ENCODE results near the gene BRAF.

Gene BRAF

DNA sequence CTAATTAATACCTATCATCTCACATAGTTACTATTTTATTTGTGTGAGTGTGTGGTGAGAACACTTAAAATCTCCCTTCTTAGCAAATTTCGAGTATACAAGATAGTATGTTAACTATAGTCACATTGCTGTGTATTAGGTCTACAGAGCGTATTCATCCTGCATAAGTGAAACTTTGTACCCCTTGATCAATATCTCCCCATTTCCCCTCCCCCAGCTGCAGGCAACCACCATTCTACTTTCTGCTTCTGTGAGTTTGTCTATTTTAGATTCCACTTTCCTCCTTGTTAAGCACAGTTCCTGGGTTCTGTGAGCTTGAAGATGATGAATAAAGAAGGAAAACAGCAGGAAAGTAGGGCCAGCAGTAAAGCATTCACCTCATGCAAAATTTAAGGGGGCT is 47.6 kb upstream of the BRAF start:
- Histone ChIP-seq H3K4me1 (ENCODE audit: control insufficient read depth, insufficient read depth, low read length) (no peaks in the 10 kb centered on the region; the same call in 1 of the 2 replicates), H3K27ac (ENCODE audit: extremely low read depth, low read depth, low read length) (no peak overlapping the region), H3K9me3 (ENCODE audit: control insufficient read depth, insufficient read depth, low read depth, low read length) (no peaks in the 10 kb centered on the region), H3K4me3 (ENCODE audit: low read depth, low read length) (no peak overlapping the region), H3K36me3 (ENCODE audit: control insufficient read depth in 2 of 2, insufficient read depth in 1 of 2, low read length in 2 of 2) (no peaks in the 10 kb centered on the region)
- TF ChIP-seq ZNF610 (tag by site-specific recombination; IDR thresholded peaks at IDR 0.05; ENCODE audit: borderline replicate concordance) (no peak), ZSCAN18 (tag by site-specific recombination; IDR thresholded peaks at IDR 0.05) (no peak), ZBTB17 (tag by site-specific recombination; IDR thresholded peaks at IDR 0.05) (no peak), ZNF624 (tag by site-specific recombination; IDR thresholded peaks at IDR 0.05) (no peak), PRDM6 (tag by site-specific recombination; IDR thresholded peaks at IDR 0.05) (no peak), ZBTB7A (tag by site-specific recombination; IDR thresholded peaks at IDR 0.05; ENCODE audit: low read depth) (no peak)
- TF ChIP-seq, protein P1, sequence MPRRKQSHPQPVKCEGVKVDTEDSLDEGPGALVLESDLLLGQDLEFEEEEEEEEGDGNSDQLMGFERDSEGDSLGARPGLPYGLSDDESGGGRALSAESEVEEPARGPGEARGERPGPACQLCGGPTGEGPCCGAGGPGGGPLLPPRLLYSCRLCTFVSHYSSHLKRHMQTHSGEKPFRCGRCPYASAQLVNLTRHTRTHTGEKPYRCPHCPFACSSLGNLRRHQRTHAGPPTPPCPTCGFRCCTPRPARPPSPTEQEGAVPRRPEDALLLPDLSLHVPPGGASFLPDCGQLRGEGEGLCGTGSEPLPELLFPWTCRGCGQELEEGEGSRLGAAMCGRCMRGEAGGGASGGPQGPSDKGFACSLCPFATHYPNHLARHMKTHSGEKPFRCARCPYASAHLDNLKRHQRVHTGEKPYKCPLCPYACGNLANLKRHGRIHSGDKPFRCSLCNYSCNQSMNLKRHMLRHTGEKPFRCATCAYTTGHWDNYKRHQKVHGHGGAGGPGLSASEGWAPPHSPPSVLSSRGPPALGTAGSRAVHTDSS (tag by site-specific recombination; IDR thresholded peaks at IDR 0.05) = no peak
- TF ChIP-seq, protein P2, sequence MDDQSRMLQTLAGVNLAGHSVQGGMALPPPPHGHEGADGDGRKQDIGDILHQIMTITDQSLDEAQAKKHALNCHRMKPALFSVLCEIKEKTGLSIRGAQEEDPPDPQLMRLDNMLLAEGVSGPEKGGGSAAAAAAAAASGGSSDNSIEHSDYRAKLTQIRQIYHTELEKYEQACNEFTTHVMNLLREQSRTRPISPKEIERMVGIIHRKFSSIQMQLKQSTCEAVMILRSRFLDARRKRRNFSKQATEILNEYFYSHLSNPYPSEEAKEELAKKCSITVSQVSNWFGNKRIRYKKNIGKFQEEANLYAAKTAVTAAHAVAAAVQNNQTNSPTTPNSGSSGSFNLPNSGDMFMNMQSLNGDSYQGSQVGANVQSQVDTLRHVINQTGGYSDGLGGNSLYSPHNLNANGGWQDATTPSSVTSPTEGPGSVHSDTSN (CRISPR knock-in tag; IDR thresholded peaks at IDR 0.05) = no peak
- POLR2A ChIA-PET = no interaction called here
- CTCF ChIA-PET = no interaction called here

- TF ChIP-seq ZNF596 (tag by site-specific recombination; IDR thresholded peaks at IDR 0.05) (no peak), GLIS1 (tag by site-specific recombination; IDR thresholded peaks at IDR 0.05) (no peak), ZBTB20 (tag by site-specific recombination; IDR thresholded peaks at IDR 0.05) (peak; percentile 30; the same call in 1 of the 2 replicates), SALL2 (tag by site-specific recombination; IDR thresholded peaks at IDR 0.05; ENCODE audit: borderline replicate concordance) (no peak)
- H3K9me3 ChIP-seq (ENCODE audit: control insufficient read depth, insufficient read depth, low read depth, low read length) = no peaks in the 10 kb centered on the region
- H3K27ac ChIP-seq (ENCODE audit: extremely low read depth, low read depth, low read length) = no peak overlapping the region
- no peak overlapping the region for H3K4me3 ChIP-seq (ENCODE audit: low read depth, low read length)
- CTCF ChIA-PET = no interaction called here
- no peaks in the 10 kb centered on the region for H3K36me3 ChIP-seq (ENCODE audit: control insufficient read depth in 2 of 2, insufficient read depth in 1 of 2, low read length in 2 of 2)
- no peaks in the 10 kb centered on the region for H3K4me1 ChIP-seq (ENCODE audit: control insufficient read depth, insufficient read depth, low read length)
- POLR2A ChIA-PET = no interaction called here
Observed at GRCh38 chr7:140967438-140967837, 42.7 kb upstream of the BRAF start.

- H3K27ac ChIP-seq (ENCODE audit: extremely low read depth, low read depth, low read length) = no peak overlapping the region
- no peak overlapping the region for H3K4me3 ChIP-seq (ENCODE audit: low read depth, low read length)
- no peaks in the 10 kb centered on the region for H3K9me3 ChIP-seq (ENCODE audit: control insufficient read depth, insufficient read depth, low read depth, low read length)
- H3K4me1 ChIP-seq (ENCODE audit: control insufficient read depth, insufficient read depth, low read length) = no peaks in the 10 kb centered on the region
- CTCF ChIA-PET = no interaction called here
- no peak for TF ChIP-seq ZNF140 (tag by site-specific recombination; IDR thresholded peaks at IDR 0.05)
- no peak for TF ChIP-seq ZBTB17 (tag by site-specific recombination; IDR thresholded peaks at IDR 0.05)
- TF ChIP-seq ZNF175 (tag by site-specific recombination; IDR thresholded peaks at IDR 0.05) = no peak
- no peak for TF ChIP-seq GFI1B (tag by site-specific recombination; IDR thresholded peaks at IDR 0.05)
- TF ChIP-seq SALL2 (tag by site-specific recombination; IDR thresholded peaks at IDR 0.05; ENCODE audit: borderline replicate concordance) = no peak
- TF ChIP-seq ZNF707 (tag by site-specific recombination; IDR thresholded peaks at IDR 0.05) = no peak
- no peak for TF ChIP-seq SP7 (tag by site-specific recombination; IDR thresholded peaks at IDR 0.05)
- TF ChIP-seq OSR2 (tag by site-specific recombination; IDR thresholded peaks at IDR 0.05) = no peak
- no peak for TF ChIP-seq ZXDB (tag by site-specific recombination; IDR thresholded peaks at IDR 0.05)
- H3K36me3 ChIP-seq (ENCODE audit: control insufficient read depth in 2 of 2, insufficient read depth in 1 of 2, low read length in 2 of 2) = no peaks in the 10 kb centered on the region
- POLR2A ChIA-PET = no interaction called here
Observed at GRCh38 chr7:140966561-140967233, 42.0 kb upstream of the BRAF start.

All from HEK293 (cell line).